RWPE1 (cell line): ENCODE results near the gene D2HGDH.

Experiments
- CTCF ChIA-PET: fragments of 350-600 bp; sonication (Branson Sonifier 250); formaldehyde crosslinking; extraction: SDS; loops from one replicate; lab custom pipeline; 2021; lab: Yijun Ruan, JAX
- POLR2A ChIA-PET: fragments of 400-600 bp; formaldehyde crosslinking; extraction: SDS; loops from one replicate; lab custom pipeline; 2020; ENCODE audit warnings: antibody characterized with exemption; ENCODE audit not compliant: low non-redundant PET; lab: Yijun Ruan, JAX
- DNase-seq: peaks from one replicate; pipeline ENCODE4 v3.0.0; 2012; ENCODE audit warnings: low spot score
- H3K27ac ChIP-seq: fragments of 450-650 bp; 2 replicates; pipeline ENCODE4 v1.5.1; 2017
- TF ChIP-seq, protein P1 (sequence below): fragments of 450-650 bp; conservative IDR thresholded peaks from 2 replicates; pipeline ENCODE4 v1.5.1; 2017; ENCODE audit warnings: low read depth, mild to moderate bottlenecking

The D2HGDH gene

DNA sequence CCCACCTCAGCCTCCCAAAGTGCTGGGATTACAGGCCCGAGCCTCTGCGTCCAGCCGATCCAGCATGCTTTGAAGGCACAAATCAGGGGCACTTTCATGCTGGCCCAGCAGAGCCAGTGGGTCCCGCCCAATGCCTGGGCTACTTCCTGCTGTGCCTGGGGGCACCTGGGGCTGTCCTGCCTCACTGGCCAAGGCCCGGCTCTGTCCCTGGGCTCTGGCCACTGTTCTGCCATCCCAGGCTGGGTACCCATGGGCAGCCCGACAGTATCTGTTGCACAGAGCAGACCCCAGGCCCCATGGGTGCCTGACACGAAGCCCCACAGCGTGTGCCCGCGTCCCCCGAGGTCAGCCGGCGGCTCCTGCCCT is 35.4 kb downstream of the D2HGDH start:
- H3K27ac ChIP-seq, result no peak overlapping the region
- DNase-seq, result no peak
- TF ChIP-seq, protein P1, sequence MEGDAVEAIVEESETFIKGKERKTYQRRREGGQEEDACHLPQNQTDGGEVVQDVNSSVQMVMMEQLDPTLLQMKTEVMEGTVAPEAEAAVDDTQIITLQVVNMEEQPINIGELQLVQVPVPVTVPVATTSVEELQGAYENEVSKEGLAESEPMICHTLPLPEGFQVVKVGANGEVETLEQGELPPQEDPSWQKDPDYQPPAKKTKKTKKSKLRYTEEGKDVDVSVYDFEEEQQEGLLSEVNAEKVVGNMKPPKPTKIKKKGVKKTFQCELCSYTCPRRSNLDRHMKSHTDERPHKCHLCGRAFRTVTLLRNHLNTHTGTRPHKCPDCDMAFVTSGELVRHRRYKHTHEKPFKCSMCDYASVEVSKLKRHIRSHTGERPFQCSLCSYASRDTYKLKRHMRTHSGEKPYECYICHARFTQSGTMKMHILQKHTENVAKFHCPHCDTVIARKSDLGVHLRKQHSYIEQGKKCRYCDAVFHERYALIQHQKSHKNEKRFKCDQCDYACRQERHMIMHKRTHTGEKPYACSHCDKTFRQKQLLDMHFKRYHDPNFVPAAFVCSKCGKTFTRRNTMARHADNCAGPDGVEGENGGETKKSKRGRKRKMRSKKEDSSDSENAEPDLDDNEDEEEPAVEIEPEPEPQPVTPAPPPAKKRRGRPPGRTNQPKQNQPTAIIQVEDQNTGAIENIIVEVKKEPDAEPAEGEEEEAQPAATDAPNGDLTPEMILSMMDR, result no peak
- ChIA-PET POLR2A (interaction anchor here (0.6 kb wide), 1 partner anchor 75 kb away, joined by 3 read pairs; no protein-coding TSS in a partner anchor), CTCF (no interaction called here)

DNA sequence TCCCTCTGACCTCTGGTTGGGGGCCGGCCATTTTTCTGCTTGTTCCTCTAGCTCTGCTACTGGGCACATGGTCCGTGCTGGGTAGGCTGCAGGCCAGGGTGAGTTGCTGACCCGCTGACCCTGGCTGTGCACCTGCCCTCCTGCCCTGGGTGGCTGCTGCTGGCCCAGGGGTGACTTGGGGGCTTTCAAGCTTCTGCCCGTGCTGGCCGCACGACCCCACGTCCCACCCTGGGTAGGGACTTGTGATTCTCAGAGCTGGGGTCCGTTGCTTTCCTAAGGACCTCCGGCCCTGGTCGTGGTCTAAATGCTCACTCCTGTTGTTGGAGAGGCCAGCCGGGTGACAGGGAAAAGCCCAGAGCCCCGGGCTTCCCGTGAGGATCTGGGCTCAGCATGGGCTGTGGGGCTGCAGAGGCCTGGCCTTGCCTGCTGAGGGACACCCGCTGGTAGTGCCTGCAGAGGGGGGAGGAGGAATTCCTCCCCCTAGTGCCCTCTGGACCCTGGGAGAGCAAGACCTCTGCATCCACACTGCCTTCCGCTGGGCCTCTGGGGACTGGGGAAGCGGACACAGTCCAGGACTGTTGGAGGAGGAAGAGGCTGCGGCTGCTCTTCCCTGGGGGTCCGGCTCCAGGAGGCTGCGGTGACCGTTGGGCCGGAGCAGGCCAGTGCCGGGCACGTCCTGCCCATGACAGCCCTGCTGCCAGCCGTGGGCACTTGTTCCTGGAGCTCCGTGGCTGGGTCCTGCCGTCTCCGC is 35.9 kb downstream of the D2HGDH start:
- ChIA-PET CTCF (no interaction called here), POLR2A (interaction anchor here (0.6 kb wide), 1 partner anchor 75 kb away, joined by 3 read pairs; no protein-coding TSS in a partner anchor)
- TF ChIP-seq, protein P1, result no peak
- H3K27ac ChIP-seq, result no peak overlapping the region
- DNase-seq, result no peak

DNA sequence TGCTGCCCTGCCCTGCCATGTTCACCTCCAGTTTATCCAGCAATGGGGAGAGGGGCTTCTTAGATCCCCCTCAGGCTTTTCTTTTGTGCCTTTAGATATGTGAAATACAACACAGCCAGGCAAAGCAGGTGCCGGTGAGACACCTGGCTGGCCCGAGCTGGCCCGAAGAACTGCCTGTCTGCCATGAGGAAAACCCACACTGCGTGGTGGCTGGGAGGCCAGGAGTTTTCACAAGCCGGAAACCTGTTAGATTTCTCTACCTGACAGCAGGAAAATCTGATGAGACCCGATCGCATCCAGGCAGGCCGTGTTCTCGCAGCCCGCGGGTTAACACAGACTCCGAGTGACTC is 36.5 kb downstream of the D2HGDH start:
- CTCF ChIA-PET, result no interaction called here

DNA sequence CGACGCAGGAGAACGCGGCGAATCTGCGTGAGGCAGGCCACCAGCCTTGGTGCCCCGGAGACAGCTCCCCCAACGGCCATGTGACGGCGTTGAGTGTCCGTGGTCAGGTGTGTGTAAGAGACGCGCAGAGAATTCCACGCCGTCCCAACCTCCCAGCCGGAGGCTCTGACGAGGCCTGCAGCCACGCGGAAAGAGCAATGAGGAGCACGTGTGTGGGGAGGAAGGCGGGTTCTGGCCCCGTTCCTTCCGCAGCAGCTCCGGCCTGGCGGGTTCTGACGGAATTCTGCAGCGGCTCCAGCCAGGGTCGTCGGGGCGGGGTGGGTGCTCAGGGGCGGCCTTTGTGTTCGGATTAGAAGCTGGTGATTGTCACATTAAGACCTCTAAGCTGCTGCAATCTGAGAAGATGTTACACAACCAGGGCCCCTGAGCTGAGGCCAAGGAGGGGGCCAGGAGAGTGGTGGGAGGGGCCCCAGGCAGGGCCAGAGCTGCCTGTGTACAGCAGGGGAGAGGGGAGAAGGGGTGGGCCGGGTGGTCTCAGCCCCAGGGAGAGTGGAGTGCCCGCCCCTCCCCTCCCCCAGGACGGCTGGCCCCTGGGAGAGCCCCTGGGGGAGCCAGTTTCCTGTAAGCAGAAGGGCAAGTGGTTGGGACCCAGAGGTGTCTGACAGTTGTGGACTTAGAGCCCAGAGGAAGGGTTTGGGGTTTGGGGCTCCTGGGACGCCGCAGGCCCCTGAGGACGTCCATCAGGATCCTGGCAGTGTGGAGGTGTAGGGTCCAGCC is 37.0 kb downstream of the D2HGDH start:
- TF ChIP-seq, protein P1, result no peak
- CTCF ChIA-PET, result no interaction called here
- H3K27ac ChIP-seq, result no peak overlapping the region
- DNase-seq, result no peak
- POLR2A ChIA-PET, result no interaction called here

More for the DNA sequence above, 36.5 kb downstream of the D2HGDH start:
- POLR2A ChIA-PET, result no interaction called here
- TF ChIP-seq, protein P1, result no peak
- H3K27ac ChIP-seq, result no peak overlapping the region
- DNase-seq, result no peak

DNA sequence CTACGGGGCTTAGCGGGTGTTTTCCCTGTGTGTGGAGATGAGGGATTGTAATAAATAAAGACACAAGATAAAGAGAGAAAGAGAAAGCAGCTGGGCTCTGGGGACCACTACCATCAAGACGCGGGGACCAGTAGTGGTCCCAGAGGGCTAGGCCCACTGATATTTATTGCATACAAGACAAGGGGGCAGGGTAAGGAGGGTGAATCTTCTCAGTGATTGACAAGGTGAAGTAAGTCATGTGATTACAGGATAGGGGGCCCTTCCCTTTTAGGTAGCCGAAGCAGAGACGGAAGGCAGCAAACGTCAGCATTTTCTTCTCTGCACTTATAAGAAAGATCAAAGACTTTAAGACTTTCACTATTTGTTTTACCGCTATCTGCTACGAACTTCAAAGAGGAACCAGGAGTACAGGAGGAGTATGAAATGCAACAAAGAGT is 37.7 kb downstream of the D2HGDH start:
- ChIA-PET CTCF (no interaction called here), POLR2A (no interaction called here)
- no peak overlapping the region for H3K27ac ChIP-seq
- no peak for DNase-seq
- TF ChIP-seq, protein P1, result no peak

DNA sequence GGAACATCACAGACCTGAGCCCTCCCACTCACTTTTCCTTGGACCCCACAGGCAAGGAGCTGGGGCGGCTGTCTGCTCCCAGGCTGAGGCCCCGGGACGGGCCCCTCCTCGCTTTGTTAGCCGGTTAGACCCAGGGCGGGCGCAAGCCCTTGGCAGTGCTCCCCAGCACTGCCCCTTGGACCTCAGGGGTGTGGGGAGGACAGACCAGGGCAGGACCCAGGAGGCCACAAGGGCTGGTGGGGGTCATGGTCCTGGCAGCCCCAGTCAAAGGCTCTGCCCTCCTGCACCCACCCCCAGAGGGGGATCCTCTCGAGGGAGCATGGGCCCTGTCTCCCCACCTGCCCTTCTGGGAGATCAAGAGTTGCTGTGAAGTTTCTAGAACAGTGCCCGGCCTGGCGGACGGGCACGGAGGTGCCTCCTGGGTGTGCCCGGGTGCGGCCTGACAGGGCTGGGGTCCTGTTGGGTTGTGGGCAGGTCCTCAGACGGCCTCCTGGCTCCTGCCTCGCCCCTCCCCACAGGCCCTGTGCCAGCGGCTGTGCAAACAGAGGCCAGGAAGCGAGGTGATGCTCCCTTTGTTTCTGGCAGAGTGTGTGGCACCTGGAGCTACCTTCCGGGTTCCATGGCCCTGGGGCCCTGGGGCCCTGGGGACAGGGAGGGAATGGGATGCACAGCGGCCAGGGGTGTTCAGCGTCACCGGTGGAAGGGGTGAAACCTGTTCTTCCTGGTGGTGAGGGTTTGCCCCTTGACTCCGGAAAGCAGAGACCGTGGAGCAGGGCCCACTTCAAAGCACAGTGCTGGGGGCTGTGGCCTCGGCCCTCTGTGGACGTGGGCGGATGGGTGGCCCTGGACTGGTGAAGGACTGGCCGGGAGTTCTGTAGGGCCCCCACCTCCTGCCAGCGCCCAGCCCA is 39.3 kb downstream of the D2HGDH start:
- H3K27ac ChIP-seq, result no peak overlapping the region
- TF ChIP-seq, protein P1, result no peak
- POLR2A ChIA-PET, result no interaction called here
- no peak for DNase-seq
- CTCF ChIA-PET, result interaction anchor here (0.6 to 1.1 kb wide), 2 partner anchors 70 to 108 kb away, joined by 3 to 5 read pairs; no protein-coding TSS in a partner anchor
